AG09319 (cell line): Measurements from ENCODE around the gene DYNLRB1.

Source experiments
- DNase-seq: peaks from one replicate; pipeline ENCODE4 v3.0.0-alpha.2; 2010; ENCODE audit warnings: low read depth; ENCODE audit errors: extremely low read depth
- TF ChIP-seq, protein P1 (sequence below): IDR thresholded peaks from 2 replicates; pipeline ENCODE4 v1.5.1; 2011; ENCODE audit warnings: low read depth, mild to moderate bottlenecking, inconsistent platforms, low read length, moderate library complexity

Gene DYNLRB1

GRCh38 chr20:34538671-34539123, 22.5 kb downstream of the DYNLRB1 start:
- TF ChIP-seq, protein P1, sequence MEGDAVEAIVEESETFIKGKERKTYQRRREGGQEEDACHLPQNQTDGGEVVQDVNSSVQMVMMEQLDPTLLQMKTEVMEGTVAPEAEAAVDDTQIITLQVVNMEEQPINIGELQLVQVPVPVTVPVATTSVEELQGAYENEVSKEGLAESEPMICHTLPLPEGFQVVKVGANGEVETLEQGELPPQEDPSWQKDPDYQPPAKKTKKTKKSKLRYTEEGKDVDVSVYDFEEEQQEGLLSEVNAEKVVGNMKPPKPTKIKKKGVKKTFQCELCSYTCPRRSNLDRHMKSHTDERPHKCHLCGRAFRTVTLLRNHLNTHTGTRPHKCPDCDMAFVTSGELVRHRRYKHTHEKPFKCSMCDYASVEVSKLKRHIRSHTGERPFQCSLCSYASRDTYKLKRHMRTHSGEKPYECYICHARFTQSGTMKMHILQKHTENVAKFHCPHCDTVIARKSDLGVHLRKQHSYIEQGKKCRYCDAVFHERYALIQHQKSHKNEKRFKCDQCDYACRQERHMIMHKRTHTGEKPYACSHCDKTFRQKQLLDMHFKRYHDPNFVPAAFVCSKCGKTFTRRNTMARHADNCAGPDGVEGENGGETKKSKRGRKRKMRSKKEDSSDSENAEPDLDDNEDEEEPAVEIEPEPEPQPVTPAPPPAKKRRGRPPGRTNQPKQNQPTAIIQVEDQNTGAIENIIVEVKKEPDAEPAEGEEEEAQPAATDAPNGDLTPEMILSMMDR = peak; percentile 92
- peak; percentile 39 for DNase-seq

DNA sequence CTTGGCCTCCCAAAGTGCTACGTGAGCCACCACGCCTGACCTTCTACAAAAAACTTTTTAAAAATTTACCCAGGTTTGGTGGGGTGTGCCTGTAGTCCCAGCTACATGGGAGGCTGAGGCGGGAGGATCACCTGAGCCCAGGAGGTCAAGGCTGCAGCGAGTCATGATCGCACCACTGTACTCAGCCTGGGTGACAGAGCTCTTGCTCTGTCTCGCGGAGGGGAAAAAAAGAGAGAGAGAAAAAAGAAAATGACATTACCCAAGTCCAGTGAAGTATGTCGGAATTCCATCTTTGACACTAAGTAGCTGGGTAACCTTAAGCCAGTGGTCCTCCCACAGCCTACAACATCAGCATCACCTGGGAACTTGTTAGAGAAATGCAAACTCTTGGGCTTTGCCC, 23.5 kb downstream of the DYNLRB1 start:
- TF ChIP-seq, protein P1 = no peak
- DNase-seq = no peak

DNA sequence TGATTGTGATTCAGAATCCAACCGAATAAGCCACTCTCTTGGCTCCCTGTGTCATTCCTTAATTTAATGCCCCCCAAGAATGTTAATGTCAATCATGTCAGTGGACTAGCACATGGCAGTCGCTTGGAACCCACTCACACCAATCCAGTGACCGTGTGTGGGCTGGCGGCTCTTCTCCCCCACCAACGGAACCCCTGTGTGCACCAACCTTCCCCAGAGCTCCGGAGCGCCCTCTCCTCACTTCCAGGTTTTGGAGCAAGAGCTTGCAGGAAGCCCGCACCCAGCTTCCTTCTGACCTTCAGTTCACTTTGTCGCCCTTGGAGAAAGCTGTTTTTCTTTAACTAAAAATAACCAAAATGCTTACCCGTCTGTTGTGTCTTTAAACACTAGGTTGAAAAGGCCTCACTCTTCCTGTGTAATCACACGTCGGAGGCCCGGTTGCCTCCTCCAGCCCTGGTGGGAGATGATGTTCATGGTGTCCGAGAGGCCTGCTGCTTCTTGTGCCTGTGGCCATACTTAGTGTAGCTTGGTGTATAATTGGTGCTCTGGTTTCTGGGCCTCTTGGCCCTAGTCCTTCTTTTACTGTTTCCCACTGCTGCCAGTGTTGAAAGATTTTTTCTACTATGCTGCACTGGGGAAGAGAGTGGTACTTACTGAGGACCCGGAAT, 24.5 kb downstream of the DYNLRB1 start:
- TF ChIP-seq, protein P1 = no peak
- DNase-seq = no peak

DNA sequence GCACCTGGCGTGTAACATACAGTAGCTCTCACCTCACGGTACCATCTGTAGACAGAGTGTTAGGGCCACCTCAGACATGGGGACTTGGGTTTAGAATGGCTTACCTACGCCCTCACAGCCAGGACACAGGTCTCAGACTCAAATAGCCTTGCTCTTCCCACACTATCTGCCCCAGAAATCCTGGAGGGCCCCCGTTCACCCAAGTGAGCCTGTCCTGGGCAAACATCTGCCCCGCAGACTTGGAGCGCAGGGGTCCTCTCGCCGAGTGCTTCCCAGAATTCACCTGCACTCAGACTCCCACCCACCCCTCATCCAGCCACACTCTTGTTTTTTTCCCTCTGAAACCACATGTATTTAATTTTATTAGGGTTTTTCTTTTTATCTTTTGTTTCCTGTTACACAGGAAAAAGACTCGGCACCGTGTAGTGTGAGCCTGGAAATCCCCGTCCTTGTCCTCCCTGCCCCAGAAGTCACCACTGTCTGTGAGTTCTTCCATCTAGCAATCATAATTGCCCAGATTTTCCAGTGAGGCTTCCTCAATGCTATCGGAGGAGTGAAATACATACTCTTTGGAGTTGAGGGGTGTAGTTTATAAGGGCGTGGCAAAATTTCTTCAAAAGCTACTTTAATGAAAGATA, 25.2 kb downstream of the DYNLRB1 start:
- no peak for DNase-seq
- TF ChIP-seq, protein P1 = no peak

- no peak for DNase-seq
- TF ChIP-seq, protein P1 = no peak
These were observed 25.7 kb downstream of the DYNLRB1 start for GRCh38 chr20:34541917-34542316.

GRCh38 chr20:34542439-34542838, 26.2 kb downstream of the DYNLRB1 start:
- no peak for DNase-seq
- TF ChIP-seq, protein P1 = no peak

DNA sequence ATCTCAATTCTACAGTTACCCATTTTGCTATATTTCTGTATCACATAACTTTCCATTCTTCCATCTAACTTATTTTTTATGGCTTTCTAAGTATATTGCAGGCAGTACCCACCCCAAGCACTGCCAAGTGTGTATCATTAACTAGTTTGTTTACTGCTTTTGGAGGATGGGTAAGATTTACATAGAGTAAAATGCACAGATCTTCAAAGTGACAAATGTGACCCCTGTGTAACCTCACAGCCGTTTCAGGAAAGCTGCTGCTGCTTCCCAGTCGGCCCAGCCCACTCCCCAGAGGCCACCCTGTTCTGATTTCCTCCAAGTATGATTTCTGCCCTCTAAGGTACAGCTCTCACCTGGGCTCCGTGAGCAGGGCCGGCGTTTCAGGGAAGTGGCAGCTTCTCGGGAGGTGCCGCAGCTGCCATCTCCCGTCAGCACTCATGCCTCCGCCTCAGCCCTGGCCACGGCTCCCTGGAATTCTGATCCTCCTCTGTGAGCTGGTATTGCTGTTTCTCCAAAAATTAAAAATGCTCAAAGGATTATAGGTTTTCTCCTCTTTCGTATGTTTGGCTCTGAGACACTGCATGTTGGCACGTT, 27.3 kb downstream of the DYNLRB1 start:
- DNase-seq = no peak
- TF ChIP-seq, protein P1 = no peak
